Liver (tissue), 9 donors: Measurements from ENCODE around the gene DLX6. TPM values are rescaled to one million over a fixed set of nuclear protein-coding genes. Genes with fewer than 3 reads are reported as not detected.

Source experiments
- DNase-seq: peaks from one replicate; pipeline ENCODE4 v3.0.0-alpha.2; 2017; ENCODE audit warnings: low spot score
- H3K27ac ChIP-seq, 2 donors: one replicate each; pipeline ENCODE4 v1.7.0; 2013; ENCODE audit warnings: inconsistent platforms in 2 of 2, low read length in 2 of 2, control low read depth in 1 of 2, low read depth in 1 of 2, mild to moderate bottlenecking in 1 of 2
- H3K27me3 ChIP-seq, 4 donors: one replicate each; pipeline versions ENCODE4 v1.6.1 to v1.7.0; 2013; ENCODE audit warnings: low read length in 3 of 4, inconsistent platforms in 1 of 4, mild to moderate bottlenecking in 1 of 4, moderate library complexity in 1 of 4; ENCODE audit not compliant: control insufficient read depth in 4 of 4, insufficient read depth in 4 of 4
- H3K36me3 ChIP-seq, 4 donors: one replicate each; pipeline versions ENCODE4 v1.6.1 to v1.7.0; 2013; ENCODE audit warnings: low read length in 3 of 4, mild to moderate bottlenecking in 3 of 4, low read depth in 1 of 4, moderate library complexity in 1 of 4; ENCODE audit not compliant: control insufficient read depth in 4 of 4, insufficient read depth in 3 of 4
- H3K4me1 ChIP-seq, 4 donors: one replicate each; pipeline versions ENCODE4 v1.6.1 to v1.7.0; 2013; ENCODE audit warnings: low read length in 3 of 4, mild to moderate bottlenecking in 3 of 4, moderate library complexity in 1 of 4; ENCODE audit not compliant: control insufficient read depth in 4 of 4, insufficient read depth in 4 of 4
- H3K4me3 ChIP-seq, 3 donors: one replicate each; pipeline versions ENCODE4 v1.6.1 to v1.7.0; 2013; ENCODE audit warnings: low read length in 3 of 3, control low read depth in 1 of 3, low read depth in 1 of 3, mild to moderate bottlenecking in 1 of 3
- H3K9ac ChIP-seq, 2 donors: one replicate each; pipeline ENCODE4 v1.7.0; 2013; ENCODE audit warnings: low read length in 2 of 2, mild to moderate bottlenecking in 2 of 2, moderate library complexity in 2 of 2, control low read depth in 1 of 2, low read depth in 1 of 2
- H3K9me3 ChIP-seq, 4 donors: one replicate each; pipeline versions ENCODE4 v1.6.1 to v1.7.0; 2013; ENCODE audit warnings: low read length in 3 of 4; ENCODE audit not compliant: control insufficient read depth in 4 of 4
- EGR1 ChIP-seq, 2 donors: IDR thresholded peaks; 2 replicates each; pipeline ENCODE4 v1.6.1; 2016 to 2018; ENCODE audit warnings: antibody characterized with exemption in 2 of 2, low read depth in 2 of 2
- FOXA1 ChIP-seq: IDR thresholded peaks from 2 replicates; pipeline ENCODE4 v1.6.1; 2016; ENCODE audit warnings: antibody characterized with exemption
- FOXA2 ChIP-seq: IDR thresholded peaks from 2 replicates; pipeline ENCODE4 v1.6.1; 2016; ENCODE audit warnings: antibody characterized with exemption
- GABPA ChIP-seq, 2 donors: IDR thresholded peaks in 1 of 2; conservative IDR thresholded peaks in 1 of 2; 2 replicates each; pipeline ENCODE4 v1.6.1; 2016; ENCODE audit warnings: antibody characterized with exemption in 2 of 2, mild to moderate bottlenecking in 1 of 2, moderate library complexity in 1 of 2
- HNF4A ChIP-seq, 2 donors: conservative IDR thresholded peaks; 2 replicates each; pipeline ENCODE4 v1.6.1; 2016; ENCODE audit warnings: antibody characterized with exemption in 2 of 2, mild to moderate bottlenecking in 2 of 2
- HNF4G ChIP-seq: IDR thresholded peaks from 2 replicates; pipeline ENCODE4 v1.6.1; 2016; ENCODE audit warnings: antibody characterized with exemption
- JUND ChIP-seq, 2 donors: IDR thresholded peaks; 2 replicates each; pipeline ENCODE4 v1.6.1; 2016; ENCODE audit warnings: antibody characterized with exemption in 2 of 2
- NR2F2 ChIP-seq: IDR thresholded peaks from 2 replicates; pipeline ENCODE4 v1.6.1; 2016; ENCODE audit warnings: antibody characterized with exemption
- RAD21 ChIP-seq, 2 donors: IDR thresholded peaks; 2 replicates each; pipeline ENCODE4 v1.6.1; 2016; ENCODE audit warnings: antibody characterized with exemption in 2 of 2, mild to moderate bottlenecking in 2 of 2
- RXRA ChIP-seq, 2 donors: IDR thresholded peaks; 2 replicates each; pipeline ENCODE4 v1.6.1; 2017 to 2018; ENCODE audit warnings: antibody characterized with exemption in 2 of 2, mild to moderate bottlenecking in 1 of 2
- SP1 ChIP-seq: IDR thresholded peaks from 2 replicates; pipeline ENCODE4 v1.6.1; 2018; ENCODE audit warnings: antibody characterized with exemption, mild to moderate bottlenecking
- TAF1 ChIP-seq: conservative IDR thresholded peaks from 2 replicates; pipeline ENCODE4 v1.6.1; 2016; ENCODE audit warnings: antibody characterized with exemption, mild to moderate bottlenecking
- YY1 ChIP-seq: IDR thresholded peaks from 2 replicates; pipeline ENCODE4 v1.6.1; 2016; ENCODE audit warnings: antibody characterized with exemption, mild to moderate bottlenecking
- WGBS: extraction: QIAGEN DNeasy Blood & Tissue Kit; methylation state at CpG from one replicate; pipeline ENCODE4 v1.1.7; 2013; 5-methylcytosine and 5-hydroxymethylcytosine counted together
- polyA plus RNA-seq, 2 donors: library from polyadenylated mRNA; stranded (reverse) in 1 of 2; unstranded in 1 of 2; fragments of 200-250 nt in 1 of 2; fragments of >200 nt in 1 of 2; fragmentation: Nextera tagmentation in 1 of 2; extraction: Ambion mirVana in 1 of 2; gene quantifications; one replicate each; pipeline versions ENCODE4 v1.2.1 to v1.2.3, GENCODE V29; 2013 to 2015
- total RNA-seq, 2 donors: library from RNA; depleted of rRNA; stranded (reverse); fragments of >200 nt; gene quantifications; one replicate each; pipeline ENCODE4 v1.2.3, GENCODE V29; 2014
- TF ChIP-seq, protein P1 (sequence below): IDR thresholded peaks from 2 replicates; pipeline ENCODE4 v1.6.1; 2016; ENCODE audit warnings: antibody characterized with exemption
- TF ChIP-seq, protein P2 (sequence below): IDR thresholded peaks from 2 replicates; pipeline ENCODE4 v1.6.1; 2016; ENCODE audit warnings: antibody characterized with exemption
- TF ChIP-seq, protein P3 (sequence below): fragments of 150-350 bp; IDR thresholded peaks from 2 replicates; pipeline ENCODE4 v1.5.1; 2017; ENCODE audit warnings: improper control_type of control experiment, low read depth, low read length; ENCODE audit not compliant: missing input control
- TF ChIP-seq, protein P4 (sequence below): IDR thresholded peaks from 2 replicates; pipeline ENCODE4 v1.6.1; 2016; ENCODE audit warnings: antibody characterized with exemption
- TF ChIP-seq, protein P5 (sequence below): IDR thresholded peaks from 2 replicates; pipeline ENCODE4 v1.6.1; 2016; ENCODE audit warnings: antibody characterized with exemption, mild to moderate bottlenecking
- donor health status: healthy.
- donor health status: healthy.
- donor health status: healthy.
- donor health status: healthy.
- donor health status: healthy.

DLX6 gene
- total and polyA plus RNA-seq, 4 donors: not detected

DNA sequence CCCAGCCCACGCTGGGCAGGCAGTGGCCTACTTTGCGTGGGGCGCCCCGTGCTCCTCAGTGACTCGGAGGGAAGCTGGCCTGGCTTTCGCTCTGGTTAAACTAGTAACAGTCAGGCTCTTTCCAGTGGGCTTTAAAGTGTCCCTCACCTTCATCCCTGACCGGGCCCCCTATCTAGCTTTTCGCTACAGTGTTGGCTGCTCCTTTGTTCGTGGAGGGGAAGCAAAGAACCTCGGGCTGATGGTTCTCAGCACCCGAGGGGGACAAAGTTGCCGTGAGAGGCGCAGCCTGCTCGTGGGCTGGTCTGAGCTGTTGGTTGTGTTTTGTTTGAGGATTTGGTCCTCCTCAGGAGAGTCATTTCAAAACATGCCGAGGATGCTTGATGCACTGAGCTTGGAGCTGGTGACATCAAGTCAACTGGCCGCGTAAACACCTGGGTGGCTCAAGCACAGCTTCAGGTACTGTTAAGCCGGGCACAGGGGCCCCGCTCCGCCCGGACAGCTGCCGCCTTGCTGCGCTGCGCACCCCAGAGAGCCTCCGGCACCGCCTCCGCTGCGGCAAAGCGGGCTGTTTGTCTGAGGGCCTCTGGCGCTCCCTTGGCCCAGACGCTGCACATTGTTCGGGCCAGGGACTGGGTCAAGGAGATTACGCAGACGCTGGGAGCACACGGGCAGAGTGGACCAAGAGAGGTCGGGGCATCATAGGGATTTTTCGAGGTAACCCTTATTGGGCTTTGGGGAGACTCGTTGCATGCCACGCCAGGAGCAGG is 1.6 kb downstream of the DLX6 start:
- no peak for TF ChIP-seq YY1
- TF ChIP-seq NR2F2: no peak
- TF ChIP-seq TAF1: no peak
- no peak for TF ChIP-seq EGR1 (IDR thresholded peaks at IDR 0.05; ENCODE audit: low read depth in 2 of 2)
- no peak for TF ChIP-seq JUND (IDR thresholded peaks at IDR 0.05)
- TF ChIP-seq, protein P1, sequence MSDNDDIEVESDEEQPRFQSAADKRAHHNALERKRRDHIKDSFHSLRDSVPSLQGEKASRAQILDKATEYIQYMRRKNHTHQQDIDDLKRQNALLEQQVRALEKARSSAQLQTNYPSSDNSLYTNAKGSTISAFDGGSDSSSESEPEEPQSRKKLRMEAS: no peak
- TF ChIP-seq FOXA2: no peak
- TF ChIP-seq, protein P2, sequence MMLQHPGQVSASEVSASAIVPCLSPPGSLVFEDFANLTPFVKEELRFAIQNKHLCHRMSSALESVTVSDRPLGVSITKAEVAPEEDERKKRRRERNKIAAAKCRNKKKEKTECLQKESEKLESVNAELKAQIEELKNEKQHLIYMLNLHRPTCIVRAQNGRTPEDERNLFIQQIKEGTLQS: no peak
- TF ChIP-seq HNF4G: no peak
- no peak for TF ChIP-seq SP1
- no peak for TF ChIP-seq GABPA (IDR thresholded peaks at IDR 0.05 in 1 of 2, conservative IDR thresholded peaks at IDR 0.05 in 1 of 2)
- TF ChIP-seq, protein P3, sequence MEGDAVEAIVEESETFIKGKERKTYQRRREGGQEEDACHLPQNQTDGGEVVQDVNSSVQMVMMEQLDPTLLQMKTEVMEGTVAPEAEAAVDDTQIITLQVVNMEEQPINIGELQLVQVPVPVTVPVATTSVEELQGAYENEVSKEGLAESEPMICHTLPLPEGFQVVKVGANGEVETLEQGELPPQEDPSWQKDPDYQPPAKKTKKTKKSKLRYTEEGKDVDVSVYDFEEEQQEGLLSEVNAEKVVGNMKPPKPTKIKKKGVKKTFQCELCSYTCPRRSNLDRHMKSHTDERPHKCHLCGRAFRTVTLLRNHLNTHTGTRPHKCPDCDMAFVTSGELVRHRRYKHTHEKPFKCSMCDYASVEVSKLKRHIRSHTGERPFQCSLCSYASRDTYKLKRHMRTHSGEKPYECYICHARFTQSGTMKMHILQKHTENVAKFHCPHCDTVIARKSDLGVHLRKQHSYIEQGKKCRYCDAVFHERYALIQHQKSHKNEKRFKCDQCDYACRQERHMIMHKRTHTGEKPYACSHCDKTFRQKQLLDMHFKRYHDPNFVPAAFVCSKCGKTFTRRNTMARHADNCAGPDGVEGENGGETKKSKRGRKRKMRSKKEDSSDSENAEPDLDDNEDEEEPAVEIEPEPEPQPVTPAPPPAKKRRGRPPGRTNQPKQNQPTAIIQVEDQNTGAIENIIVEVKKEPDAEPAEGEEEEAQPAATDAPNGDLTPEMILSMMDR: no peak
- Histone ChIP-seq H3K36me3 (no peaks in the 10 kb centered on the region), H3K9ac (no peak overlapping the region), H3K27ac (no peak overlapping the region), H3K4me1 (peaks cover 6 to 21% (median 11%) of the 10 kb centered on the region in 4 donors), H3K4me3 (peak overlapping the region in 1 of 3 donors; percentile 49), H3K27me3 (peaks cover 7 to 66% (median 31%) of the 10 kb centered on the region in 4 donors), H3K9me3 (peaks cover 0 to 4% (median 1%) of the 10 kb centered on the region in 4 donors)
- 11% methylated on average over 39 of the region's 39 CpGs for WGBS
- peak; percentile 25 for DNase-seq

DNA sequence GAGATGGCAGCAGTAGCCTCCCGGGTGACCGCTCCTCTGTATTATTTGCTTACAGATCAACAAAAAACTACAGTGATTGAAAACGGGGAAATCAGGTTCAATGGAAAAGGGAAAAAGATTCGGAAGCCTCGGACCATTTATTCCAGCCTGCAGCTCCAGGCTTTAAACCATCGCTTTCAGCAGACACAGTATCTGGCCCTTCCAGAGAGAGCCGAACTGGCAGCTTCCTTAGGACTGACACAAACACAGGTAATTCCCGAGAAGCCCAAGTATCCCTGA is 2.2 kb downstream of the DLX6 start:
- WGBS: 37% methylated on average over 8 of the region's 8 CpGs

More for the DNA sequence above, 2.2 kb downstream of the DLX6 start:
- H3K27me3 ChIP-seq: peaks cover 5 to 63% (median 34%) of the 10 kb centered on the region in 4 donors
- H3K4me1 ChIP-seq: peaks cover 6 to 21% (median 11%) of the 10 kb centered on the region in 4 donors
- no peak overlapping the region for H3K27ac ChIP-seq
- peaks cover 0 to 4% (median 2%) of the 10 kb centered on the region in 4 donors for H3K9me3 ChIP-seq
- H3K36me3 ChIP-seq: no peaks in the 10 kb centered on the region
- H3K4me3 ChIP-seq: no peak overlapping the region
- H3K9ac ChIP-seq: no peak overlapping the region
- TF ChIP-seq, protein P3: no peak
- no peak for TF ChIP-seq TAF1
- TF ChIP-seq FOXA2: no peak
- TF ChIP-seq, protein P2: no peak
- TF ChIP-seq, protein P1: no peak
- no peak for TF ChIP-seq RAD21 (IDR thresholded peaks at IDR 0.05)
- no peak for TF ChIP-seq JUND (IDR thresholded peaks at IDR 0.05)
- TF ChIP-seq, protein P4, sequence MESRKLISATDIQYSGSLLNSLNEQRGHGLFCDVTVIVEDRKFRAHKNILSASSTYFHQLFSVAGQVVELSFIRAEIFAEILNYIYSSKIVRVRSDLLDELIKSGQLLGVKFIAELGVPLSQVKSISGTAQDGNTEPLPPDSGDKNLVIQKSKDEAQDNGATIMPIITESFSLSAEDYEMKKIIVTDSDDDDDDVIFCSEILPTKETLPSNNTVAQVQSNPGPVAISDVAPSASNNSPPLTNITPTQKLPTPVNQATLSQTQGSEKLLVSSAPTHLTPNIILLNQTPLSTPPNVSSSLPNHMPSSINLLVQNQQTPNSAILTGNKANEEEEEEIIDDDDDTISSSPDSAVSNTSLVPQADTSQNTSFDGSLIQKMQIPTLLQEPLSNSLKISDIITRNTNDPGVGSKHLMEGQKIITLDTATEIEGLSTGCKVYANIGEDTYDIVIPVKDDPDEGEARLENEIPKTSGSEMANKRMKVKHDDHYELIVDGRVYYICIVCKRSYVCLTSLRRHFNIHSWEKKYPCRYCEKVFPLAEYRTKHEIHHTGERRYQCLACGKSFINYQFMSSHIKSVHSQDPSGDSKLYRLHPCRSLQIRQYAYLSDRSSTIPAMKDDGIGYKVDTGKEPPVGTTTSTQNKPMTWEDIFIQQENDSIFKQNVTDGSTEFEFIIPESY: no peak
- no peak for TF ChIP-seq YY1
- TF ChIP-seq HNF4A (conservative IDR thresholded peaks at IDR 0.05): no peak
- no peak for TF ChIP-seq GABPA (IDR thresholded peaks at IDR 0.05 in 1 of 2, conservative IDR thresholded peaks at IDR 0.05 in 1 of 2)
- TF ChIP-seq, protein P5, sequence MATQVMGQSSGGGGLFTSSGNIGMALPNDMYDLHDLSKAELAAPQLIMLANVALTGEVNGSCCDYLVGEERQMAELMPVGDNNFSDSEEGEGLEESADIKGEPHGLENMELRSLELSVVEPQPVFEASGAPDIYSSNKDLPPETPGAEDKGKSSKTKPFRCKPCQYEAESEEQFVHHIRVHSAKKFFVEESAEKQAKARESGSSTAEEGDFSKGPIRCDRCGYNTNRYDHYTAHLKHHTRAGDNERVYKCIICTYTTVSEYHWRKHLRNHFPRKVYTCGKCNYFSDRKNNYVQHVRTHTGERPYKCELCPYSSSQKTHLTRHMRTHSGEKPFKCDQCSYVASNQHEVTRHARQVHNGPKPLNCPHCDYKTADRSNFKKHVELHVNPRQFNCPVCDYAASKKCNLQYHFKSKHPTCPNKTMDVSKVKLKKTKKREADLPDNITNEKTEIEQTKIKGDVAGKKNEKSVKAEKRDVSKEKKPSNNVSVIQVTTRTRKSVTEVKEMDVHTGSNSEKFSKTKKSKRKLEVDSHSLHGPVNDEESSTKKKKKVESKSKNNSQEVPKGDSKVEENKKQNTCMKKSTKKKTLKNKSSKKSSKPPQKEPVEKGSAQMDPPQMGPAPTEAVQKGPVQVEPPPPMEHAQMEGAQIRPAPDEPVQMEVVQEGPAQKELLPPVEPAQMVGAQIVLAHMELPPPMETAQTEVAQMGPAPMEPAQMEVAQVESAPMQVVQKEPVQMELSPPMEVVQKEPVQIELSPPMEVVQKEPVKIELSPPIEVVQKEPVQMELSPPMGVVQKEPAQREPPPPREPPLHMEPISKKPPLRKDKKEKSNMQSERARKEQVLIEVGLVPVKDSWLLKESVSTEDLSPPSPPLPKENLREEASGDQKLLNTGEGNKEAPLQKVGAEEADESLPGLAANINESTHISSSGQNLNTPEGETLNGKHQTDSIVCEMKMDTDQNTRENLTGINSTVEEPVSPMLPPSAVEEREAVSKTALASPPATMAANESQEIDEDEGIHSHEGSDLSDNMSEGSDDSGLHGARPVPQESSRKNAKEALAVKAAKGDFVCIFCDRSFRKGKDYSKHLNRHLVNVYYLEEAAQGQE: no peak
- no peak for TF ChIP-seq RXRA (IDR thresholded peaks at IDR 0.05)
- no peak for TF ChIP-seq FOXA1
- DNase-seq: no peak
